HL-60 (cell line): Measurements from ENCODE around the gene KIAA0825.
"Not testable (repeated sequence)": the region's sequence is repeated elsewhere in the genome, so short reads cannot be mapped to it uniquely, and the experiment has no call there.

Experiments used
- CTCF ChIP-seq: IDR thresholded peaks from one replicate; pipeline ENCODE4 v1.5.1; 2011; ENCODE audit warnings: low read length, control low read depth, inconsistent platforms; ENCODE audit not compliant: insufficient read depth
- REST ChIP-seq: IDR thresholded peaks from 2 replicates; pipeline ENCODE4 v1.6.1; 2012; ENCODE audit warnings: low read depth; ENCODE audit not compliant: insufficient replicate concordance

GRCh38 chr5:94171070-94171469, 447.3 kb downstream of the KIAA0825 start:
- TF ChIP-seq CTCF, REST: not testable (repeated sequence)
